Measurements from ENCODE around the gene IFITM1. TPM values are rescaled to one million over a fixed set of nuclear protein-coding genes. Genes with fewer than 3 reads are reported as not detected.

The IFITM1 gene
- total and polyA plus RNA-seq, 9 of the 15 experiments (the other 6 are each of a cell fraction or from before 2014, with no cell fraction given) = 691 to 5,579 (median 974) TPM

GRCh38 chr11:316031-316701, 2.3 kb downstream of the IFITM1 start (continued):
- TF ChIP-seq ZBTB9 (CRISPR knock-in tag; IDR thresholded peaks at IDR 0.05) (no peak), FOXO4 (CRISPR knock-in tag; IDR thresholded peaks at IDR 0.05) (no peak), PHB2 (IDR thresholded peaks at IDR 0.05; ENCODE audit: low read depth) (no peak), CTBP1 (IDR thresholded peaks at IDR 0.05; ENCODE audit: borderline replicate concordance) (peak; percentile 54; the same call in 1 of the 2 replicates), TCF7 (IDR thresholded peaks at IDR 0.05; ENCODE audit: borderline replicate concordance) (no peak), ZNF347 (CRISPR knock-in tag; IDR thresholded peaks at IDR 0.05; ENCODE audit: low read depth) (no peak), RBM14 (IDR thresholded peaks at IDR 0.05; ENCODE audit: borderline replicate concordance, insufficient read depth, low read depth, low read length) (peak; percentile 95), SMAD4 (CRISPR knock-in tag; conservative IDR thresholded peaks at IDR 0.05) (peak; percentile 72), ELK1 (CRISPR knock-in tag; IDR thresholded peaks at IDR 0.05) (no peak), NCOA6 (IDR thresholded peaks at IDR 0.05) (peak; percentile 28; the same call in 1 of the 2 replicates), MED1 (CRISPR knock-in tag; IDR thresholded peaks at IDR 0.05; ENCODE audit: borderline replicate concordance) (0 out of 2 replicates have a peak, but pooled peaks have one; percentile 35), TEAD1 (CRISPR knock-in tag; IDR thresholded peaks at IDR 0.05) (0 out of 4 replicates have a peak, but pooled peaks have one; percentile 28 to 45), ZNF696 (CRISPR knock-in tag; conservative IDR thresholded peaks at IDR 0.05) (no peak), CHD4 (IDR thresholded peaks at IDR 0.05; ENCODE audit: insufficient read depth, insufficient replicate concordance, low read depth, low read length, poor library complexity, severe bottlenecking) (no peak), ZNF263 (CRISPR knock-in tag; IDR thresholded peaks at IDR 0.05; ENCODE audit: borderline replicate concordance) (peak; percentile 53; the same call in 1 of the 2 replicates), JUN (IDR thresholded peaks at IDR 0.05; ENCODE audit: borderline replicate concordance, low read depth, low read length) (no peak), JUN (CRISPR knock-in tag; IDR thresholded peaks at IDR 0.05; ENCODE audit: borderline replicate concordance) (no peak), ZNF395 (CRISPR knock-in tag; IDR thresholded peaks at IDR 0.05) (no peak), MAX (CRISPR knock-in tag; IDR thresholded peaks at IDR 0.05) (peak; percentile 86), NEUROD1 (IDR thresholded peaks at IDR 0.05; ENCODE audit: borderline replicate concordance, low read depth, low read length, partially characterized antibody) (no peak), SIN3A (IDR thresholded peaks at IDR 0.05; ENCODE audit: borderline replicate concordance in 2 of 2, control insufficient read depth in 1 of 2, low read depth in 2 of 2, low read length in 2 of 2) (peak in 1 of 2 experiments; percentile 12; a peak in 1 of 4 replicates)

Data from K562 (cell line).